Measurements from ENCODE around the gene ING2.

Gene ING2

DNA sequence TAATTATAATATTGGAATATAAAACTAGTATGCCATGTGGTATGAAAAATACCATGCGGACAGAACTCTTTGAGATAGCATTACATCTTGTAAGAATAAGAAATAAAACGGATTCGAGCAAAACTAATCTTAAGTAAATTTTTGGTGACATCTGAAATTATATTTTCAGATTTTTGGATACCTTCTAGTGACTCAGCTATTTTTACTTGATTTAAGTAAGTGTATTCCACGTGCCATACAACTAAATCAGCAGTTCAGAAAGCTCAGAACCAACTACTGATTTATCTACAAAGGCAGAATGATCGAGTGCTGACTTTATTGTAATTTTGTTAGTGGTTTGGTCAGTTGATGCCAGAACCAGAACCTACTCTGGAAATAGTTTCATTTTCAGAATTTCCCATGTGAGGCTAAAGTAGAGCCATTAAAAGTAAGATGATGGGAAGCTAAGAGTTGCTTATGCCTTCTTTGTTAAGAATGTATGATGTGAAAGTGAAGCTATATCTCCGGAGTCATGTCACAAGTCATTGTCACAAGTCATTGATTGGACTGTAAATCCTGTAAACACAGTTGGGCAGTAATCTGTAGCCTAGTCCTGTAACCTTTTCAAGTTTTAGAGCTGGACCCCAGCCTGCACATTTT is 4.0 kb downstream of the ING2 start:
- no peak overlapping the region for H3K27ac ChIP-seq (ENCODE audit: extremely low read depth, low read depth, low read length)
- peaks cover 0 to 29% of the 10 kb centered on the region in 2 experiments; a peak in 2 of 3 replicates for H3K36me3 ChIP-seq (ENCODE audit: control insufficient read depth in 2 of 2, insufficient read depth in 1 of 2, low read length in 2 of 2)
- TF ChIP-seq ZNF426 (tag by site-specific recombination; IDR thresholded peaks at IDR 0.05) (no peak), ZNF280D (tag by site-specific recombination; IDR thresholded peaks at IDR 0.05) (no peak), ZNF132 (tag by site-specific recombination; IDR thresholded peaks at IDR 0.05; ENCODE audit: borderline replicate concordance) (no peak), ZNF302 (tag by site-specific recombination; IDR thresholded peaks at IDR 0.05; ENCODE audit: low read depth) (no peak), ZBTB48 (tag by site-specific recombination; IDR thresholded peaks at IDR 0.05) (no peak), PRDM1 (tag by site-specific recombination; IDR thresholded peaks at IDR 0.05) (no peak), ZIC2 (tag by site-specific recombination; IDR thresholded peaks at IDR 0.05) (no peak), ZNF544 (tag by site-specific recombination; IDR thresholded peaks at IDR 0.05) (no peak), ZNF274 (IDR thresholded peaks at IDR 0.05; ENCODE audit: low read length) (no peak), ZNF274 (tag by site-specific recombination; IDR thresholded peaks at IDR 0.05; ENCODE audit: borderline replicate concordance) (no peak), YY2 (tag by site-specific recombination; IDR thresholded peaks at IDR 0.05) (no peak), ZNF776 (tag by site-specific recombination; IDR thresholded peaks at IDR 0.05; ENCODE audit: borderline replicate concordance) (no peak)
- TF ChIP-seq, protein P1, sequence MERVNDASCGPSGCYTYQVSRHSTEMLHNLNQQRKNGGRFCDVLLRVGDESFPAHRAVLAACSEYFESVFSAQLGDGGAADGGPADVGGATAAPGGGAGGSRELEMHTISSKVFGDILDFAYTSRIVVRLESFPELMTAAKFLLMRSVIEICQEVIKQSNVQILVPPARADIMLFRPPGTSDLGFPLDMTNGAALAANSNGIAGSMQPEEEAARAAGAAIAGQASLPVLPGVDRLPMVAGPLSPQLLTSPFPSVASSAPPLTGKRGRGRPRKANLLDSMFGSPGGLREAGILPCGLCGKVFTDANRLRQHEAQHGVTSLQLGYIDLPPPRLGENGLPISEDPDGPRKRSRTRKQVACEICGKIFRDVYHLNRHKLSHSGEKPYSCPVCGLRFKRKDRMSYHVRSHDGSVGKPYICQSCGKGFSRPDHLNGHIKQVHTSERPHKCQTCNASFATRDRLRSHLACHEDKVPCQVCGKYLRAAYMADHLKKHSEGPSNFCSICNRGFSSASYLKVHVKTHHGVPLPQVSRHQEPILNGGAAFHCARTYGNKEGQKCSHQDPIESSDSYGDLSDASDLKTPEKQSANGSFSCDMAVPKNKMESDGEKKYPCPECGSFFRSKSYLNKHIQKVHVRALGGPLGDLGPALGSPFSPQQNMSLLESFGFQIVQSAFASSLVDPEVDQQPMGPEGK (tag by site-specific recombination; IDR thresholded peaks at IDR 0.05) = no peak
- TF ChIP-seq, protein P2, sequence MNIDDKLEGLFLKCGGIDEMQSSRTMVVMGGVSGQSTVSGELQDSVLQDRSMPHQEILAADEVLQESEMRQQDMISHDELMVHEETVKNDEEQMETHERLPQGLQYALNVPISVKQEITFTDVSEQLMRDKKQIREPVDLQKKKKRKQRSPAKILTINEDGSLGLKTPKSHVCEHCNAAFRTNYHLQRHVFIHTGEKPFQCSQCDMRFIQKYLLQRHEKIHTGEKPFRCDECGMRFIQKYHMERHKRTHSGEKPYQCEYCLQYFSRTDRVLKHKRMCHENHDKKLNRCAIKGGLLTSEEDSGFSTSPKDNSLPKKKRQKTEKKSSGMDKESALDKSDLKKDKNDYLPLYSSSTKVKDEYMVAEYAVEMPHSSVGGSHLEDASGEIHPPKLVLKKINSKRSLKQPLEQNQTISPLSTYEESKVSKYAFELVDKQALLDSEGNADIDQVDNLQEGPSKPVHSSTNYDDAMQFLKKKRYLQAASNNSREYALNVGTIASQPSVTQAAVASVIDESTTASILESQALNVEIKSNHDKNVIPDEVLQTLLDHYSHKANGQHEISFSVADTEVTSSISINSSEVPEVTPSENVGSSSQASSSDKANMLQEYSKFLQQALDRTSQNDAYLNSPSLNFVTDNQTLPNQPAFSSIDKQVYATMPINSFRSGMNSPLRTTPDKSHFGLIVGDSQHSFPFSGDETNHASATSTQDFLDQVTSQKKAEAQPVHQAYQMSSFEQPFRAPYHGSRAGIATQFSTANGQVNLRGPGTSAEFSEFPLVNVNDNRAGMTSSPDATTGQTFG (tag by site-specific recombination; IDR thresholded peaks at IDR 0.05; ENCODE audit: borderline replicate concordance) = no peak
- ChIA-PET POLR2A (no interaction called here), CTCF (interaction anchor here (0.7 kb wide), 1 partner anchor 520 kb away, joined by 3 read pairs; no protein-coding TSS in a partner anchor)
- H3K4me1 ChIP-seq (ENCODE audit: control insufficient read depth, insufficient read depth, low read length) = peaks cover 5% of the 10 kb centered on the region; the same call in 1 of the 2 replicates
- no peaks in the 10 kb centered on the region for H3K9me3 ChIP-seq (ENCODE audit: control insufficient read depth, insufficient read depth, low read depth, low read length)
- no peak overlapping the region for H3K4me3 ChIP-seq (ENCODE audit: low read depth, low read length)

DNA sequence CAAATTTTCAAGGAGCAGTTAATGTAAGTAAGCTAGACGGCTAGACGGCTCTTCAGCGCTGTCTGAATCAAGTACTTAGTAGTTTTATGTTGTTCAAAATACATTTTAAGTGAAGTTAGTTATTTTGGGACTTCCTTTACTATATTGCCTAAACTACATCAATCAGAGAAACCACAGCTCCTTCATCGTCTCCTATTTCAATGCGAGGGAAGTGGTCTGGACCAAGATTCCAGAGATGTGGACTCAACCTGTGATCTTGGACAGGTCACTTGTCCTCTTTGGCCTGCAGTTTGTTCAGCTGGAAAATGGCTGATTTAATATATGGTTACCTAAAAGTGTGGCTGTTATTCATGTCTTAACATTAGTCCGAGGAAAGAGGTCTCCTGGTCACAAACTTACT is 10.6 kb downstream of the ING2 start:
- Histone ChIP-seq H3K36me3 (ENCODE audit: control insufficient read depth in 2 of 2, insufficient read depth in 1 of 2, low read length in 2 of 2) (peaks cover 0 to 25% of the 10 kb centered on the region in 2 experiments; a peak in 2 of 3 replicates), H3K9me3 (ENCODE audit: control insufficient read depth, insufficient read depth, low read depth, low read length) (no peaks in the 10 kb centered on the region), H3K4me1 (ENCODE audit: control insufficient read depth, insufficient read depth, low read length) (no peaks in the 10 kb centered on the region), H3K4me3 (ENCODE audit: low read depth, low read length) (no peak overlapping the region), H3K27ac (ENCODE audit: extremely low read depth, low read depth, low read length) (no peak overlapping the region)
- ChIA-PET POLR2A (no interaction called here), CTCF (interaction anchor here (0.6 to 1.4 kb wide), 2 partner anchors 85 to 1498 kb away, joined by 3 to 4 read pairs; no protein-coding TSS in a partner anchor)
- TF ChIP-seq, protein P3, sequence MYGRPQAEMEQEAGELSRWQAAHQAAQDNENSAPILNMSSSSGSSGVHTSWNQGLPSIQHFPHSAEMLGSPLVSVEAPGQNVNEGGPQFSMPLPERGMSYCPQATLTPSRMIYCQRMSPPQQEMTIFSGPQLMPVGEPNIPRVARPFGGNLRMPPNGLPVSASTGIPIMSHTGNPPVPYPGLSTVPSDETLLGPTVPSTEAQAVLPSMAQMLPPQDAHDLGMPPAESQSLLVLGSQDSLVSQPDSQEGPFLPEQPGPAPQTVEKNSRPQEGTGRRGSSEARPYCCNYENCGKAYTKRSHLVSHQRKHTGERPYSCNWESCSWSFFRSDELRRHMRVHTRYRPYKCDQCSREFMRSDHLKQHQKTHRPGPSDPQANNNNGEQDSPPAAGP (tag by site-specific recombination; IDR thresholded peaks at IDR 0.05) = no peak
- no peak for TF ChIP-seq ZNF416 (tag by site-specific recombination; IDR thresholded peaks at IDR 0.05)
- TF ChIP-seq ZNF341 (tag by site-specific recombination; IDR thresholded peaks at IDR 0.05; ENCODE audit: low read depth) = no peak
- TF ChIP-seq, protein P4, sequence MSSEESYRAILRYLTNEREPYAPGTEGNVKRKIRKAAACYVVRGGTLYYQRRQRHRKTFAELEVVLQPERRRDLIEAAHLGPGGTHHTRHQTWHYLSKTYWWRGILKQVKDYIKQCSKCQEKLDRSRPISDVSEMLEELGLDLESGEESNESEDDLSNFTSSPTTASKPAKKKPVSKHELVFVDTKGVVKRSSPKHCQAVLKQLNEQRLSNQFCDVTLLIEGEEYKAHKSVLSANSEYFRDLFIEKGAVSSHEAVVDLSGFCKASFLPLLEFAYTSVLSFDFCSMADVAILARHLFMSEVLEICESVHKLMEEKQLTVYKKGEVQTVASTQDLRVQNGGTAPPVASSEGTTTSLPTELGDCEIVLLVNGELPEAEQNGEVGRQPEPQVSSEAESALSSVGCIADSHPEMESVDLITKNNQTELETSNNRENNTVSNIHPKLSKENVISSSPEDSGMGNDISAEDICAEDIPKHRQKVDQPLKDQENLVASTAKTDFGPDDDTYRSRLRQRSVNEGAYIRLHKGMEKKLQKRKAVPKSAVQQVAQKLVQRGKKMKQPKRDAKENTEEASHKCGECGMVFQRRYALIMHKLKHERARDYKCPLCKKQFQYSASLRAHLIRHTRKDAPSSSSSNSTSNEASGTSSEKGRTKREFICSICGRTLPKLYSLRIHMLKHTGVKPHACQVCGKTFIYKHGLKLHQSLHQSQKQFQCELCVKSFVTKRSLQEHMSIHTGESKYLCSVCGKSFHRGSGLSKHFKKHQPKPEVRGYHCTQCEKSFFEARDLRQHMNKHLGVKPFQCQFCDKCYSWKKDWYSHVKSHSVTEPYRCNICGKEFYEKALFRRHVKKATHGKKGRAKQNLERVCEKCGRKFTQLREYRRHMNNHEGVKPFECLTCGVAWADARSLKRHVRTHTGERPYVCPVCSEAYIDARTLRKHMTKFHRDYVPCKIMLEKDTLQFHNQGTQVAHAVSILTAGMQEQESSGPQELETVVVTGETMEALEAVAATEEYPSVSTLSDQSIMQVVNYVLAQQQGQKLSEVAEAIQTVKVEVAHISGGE (tag by site-specific recombination; conservative IDR thresholded peaks at IDR 0.05; ENCODE audit: low read depth) = no peak
- no peak for TF ChIP-seq ZNF585B (tag by site-specific recombination; IDR thresholded peaks at IDR 0.05)
- TF ChIP-seq ZNF114 (tag by site-specific recombination; IDR thresholded peaks at IDR 0.05) = no peak
- TF ChIP-seq ZNF394 (tag by site-specific recombination; IDR thresholded peaks at IDR 0.05; ENCODE audit: borderline replicate concordance) = no peak
- no peak for TF ChIP-seq ZNF610 (tag by site-specific recombination; IDR thresholded peaks at IDR 0.05; ENCODE audit: borderline replicate concordance)
- no peak for TF ChIP-seq SP2 (tag by site-specific recombination; IDR thresholded peaks at IDR 0.05)

Measured in HEK293 (cell line).